H1 (cell line): ENCODE data around the gene PDE4B. TPM values are rescaled to one million over a fixed set of nuclear protein-coding genes. Genes with fewer than 3 reads are reported as not detected.

ENCODE experiments used
- CTCF ChIA-PET: fragments of 300-600 bp; sonication (Branson Sonifier 250); formaldehyde crosslinking; loops from one replicate; lab custom pipeline; 2021; ENCODE audit not compliant: partially characterized antibody; lab: Charles Lee
- POLR2A ChIA-PET: fragments of 300-600 bp; sonication (Branson Sonifier 250); formaldehyde crosslinking; loops from one replicate; lab custom pipeline; 2021; ENCODE audit warnings: inconsistent platforms; ENCODE audit not compliant: partially characterized antibody; lab: Charles Lee
- DNase-seq, 2 experiments: peaks; one replicate each; pipeline versions ENCODE4 v3.0.0 to v3.0.0-alpha.2; 2010 to 2022; ENCODE audit warnings: low spot score in 2 of 2, low read depth in 1 of 2, mixed read lengths in 1 of 2
- FAIRE-seq: peaks from 2 replicates; lab custom pipeline; 2011; peaks lifted over from hg19 to GRCh38; lab: Jason Lieb, UNC
- H2AFZ ChIP-seq: 2 replicates; pipeline ENCODE4 v1.8.1; 2012; ENCODE audit warnings: low read length, inconsistent platforms
- H2AK5ac ChIP-seq: 2 replicates; pipeline ENCODE4 v1.6.1; 2013; ENCODE audit warnings: low read depth, low read length
- H2BK120ac ChIP-seq: replicated peaks from 2 replicates; pipeline ENCODE3; 2013; ENCODE audit warnings: low read depth, low read length, inconsistent platforms
- H2BK12ac ChIP-seq: 2 replicates; pipeline ENCODE4 v1.6.1; 2013; ENCODE audit warnings: low read depth, low read length
- H2BK15ac ChIP-seq: 2 replicates; pipeline ENCODE4 v1.6.1; 2013; ENCODE audit warnings: low read length
- H2BK20ac ChIP-seq: 2 replicates; pipeline ENCODE4 v1.6.1; 2013; ENCODE audit warnings: low read length
- H2BK5ac ChIP-seq: 2 replicates; pipeline ENCODE4 v1.6.1; 2013; ENCODE audit warnings: low read depth, low read length
- H3K14ac ChIP-seq: 2 replicates; pipeline ENCODE4 v1.6.1; 2013; ENCODE audit warnings: inconsistent platforms; ENCODE audit not compliant: insufficient read length
- H3K18ac ChIP-seq: 2 replicates; pipeline ENCODE4 v1.6.1; 2013; ENCODE audit warnings: low read length; ENCODE audit errors: extremely low read depth
- H3K23ac ChIP-seq: 2 replicates; pipeline ENCODE4 v1.6.1; 2013; ENCODE audit warnings: inconsistent platforms; ENCODE audit not compliant: insufficient read length
- H3K23me2 ChIP-seq: 2 replicates; pipeline ENCODE4 v1.6.1; 2013; ENCODE audit warnings: low read depth, low read length
- H3K27ac ChIP-seq: 2 replicates; pipeline ENCODE4 v1.6.1; 2011; ENCODE audit warnings: low read depth, low read length, inconsistent platforms
- H3K27me3 ChIP-seq, 4 experiments: replicated peaks in 1 of 4; 1 replicate in 1 of 4; 2 replicates in 3 of 4; pipeline versions ENCODE4 v1.6.1 to v1.8.1; 2011 to 2013; ENCODE audit warnings: low read length in 3 of 4, mild to moderate bottlenecking in 3 of 4, inconsistent platforms in 2 of 4, mixed read lengths in 2 of 4, moderate library complexity in 1 of 4; ENCODE audit not compliant: control insufficient read depth in 3 of 4, insufficient read depth in 3 of 4; ENCODE audit errors: extremely low read depth in 1 of 4
- H3K36me3 ChIP-seq, 4 experiments: 2 replicates each; pipeline versions ENCODE4 v1.6.1 to v1.8.1; 2011 to 2013; ENCODE audit warnings: mild to moderate bottlenecking in 4 of 4, low read length in 3 of 4, moderate library complexity in 2 of 4, control low read depth in 1 of 4, inconsistent platforms in 1 of 4; ENCODE audit not compliant: insufficient read depth in 4 of 4, control insufficient read depth in 2 of 4
- H3K4ac ChIP-seq: replicated peaks from 2 replicates; pipeline ENCODE3; 2013; ENCODE audit warnings: low read length, low read depth, mixed read lengths, inconsistent platforms; ENCODE audit not compliant: insufficient read length
- H3K4me1 ChIP-seq, 4 experiments: replicated peaks in 1 of 4; 1 replicate in 1 of 4; 2 replicates in 3 of 4; pipeline versions ENCODE4 v1.6.1 to v1.8.1; 2011 to 2013; ENCODE audit warnings: low read length in 3 of 4, inconsistent platforms in 2 of 4, mixed read lengths in 1 of 4; ENCODE audit not compliant: insufficient read depth in 4 of 4, control insufficient read depth in 3 of 4
- H3K4me2 ChIP-seq, 2 experiments: 2 replicates each; pipeline versions ENCODE4 v1.6.1 to v1.8.1; 2011 to 2013; ENCODE audit warnings: low read depth in 2 of 2, low read length in 2 of 2, control low read depth in 1 of 2, inconsistent platforms in 1 of 2, mild to moderate bottlenecking in 1 of 2; ENCODE audit not compliant: insufficient read depth in 1 of 2
- H3K4me3 ChIP-seq, 4 experiments: fragments of 200-600, 300-600 bp in 1 of 4; sonication (generic), shearing (Covaris generic), sonication (Bioruptor Twin) in 1 of 4; 2 replicates each; pipeline versions ENCODE4 v1.5.1 to v1.8.1; 2011 to 2016; ENCODE audit warnings: low read length in 4 of 4, low read depth in 3 of 4, control low read depth in 2 of 4, inconsistent platforms in 2 of 4, mild to moderate bottlenecking in 2 of 4, mixed read lengths in 1 of 4, moderate library complexity in 1 of 4; ENCODE audit not compliant: insufficient read depth in 2 of 4; ENCODE audit errors: extremely low read depth in 1 of 4
- H3K56ac ChIP-seq: replicated peaks from 2 replicates; pipeline ENCODE3; 2013; ENCODE audit warnings: low read depth, mild to moderate bottlenecking, mixed read lengths, low read length, inconsistent platforms; ENCODE audit not compliant: insufficient read length
- H3K79me1 ChIP-seq: 2 replicates; pipeline ENCODE4 v1.6.1; 2013; ENCODE audit warnings: low read depth, low read length, control low read depth
- H3K79me2 ChIP-seq, 2 experiments: 2 replicates each; pipeline versions ENCODE4 v1.6.1 to v1.8.1; 2012 to 2013; ENCODE audit warnings: low read length in 2 of 2, mild to moderate bottlenecking in 2 of 2, inconsistent platforms in 1 of 2; ENCODE audit not compliant: insufficient read depth in 2 of 2, control insufficient read depth in 1 of 2
- H3K9ac ChIP-seq, 4 experiments: replicated peaks in 1 of 4; 1 replicate in 1 of 4; 2 replicates in 3 of 4; pipeline versions ENCODE4 v1.6.1 to v1.8.1; 2011 to 2013; ENCODE audit warnings: low read depth in 3 of 4, low read length in 3 of 4, control low read depth in 2 of 4, mild to moderate bottlenecking in 2 of 4, moderate library complexity in 2 of 4, inconsistent platforms in 1 of 4; ENCODE audit errors: extremely low read depth in 1 of 4
- H3K9me3 ChIP-seq, 2 experiments: 2 replicates each; pipeline versions ENCODE4 v1.6.1 to v1.8.1; 2012 to 2013; ENCODE audit warnings: mild to moderate bottlenecking in 2 of 2, moderate library complexity in 2 of 2, control low read depth in 1 of 2, inconsistent platforms in 1 of 2, low read depth in 1 of 2, low read length in 1 of 2, mixed read lengths in 1 of 2; ENCODE audit not compliant: insufficient read depth in 2 of 2
- H4K20me1 ChIP-seq, 2 experiments: replicated peaks in 1 of 2; 2 replicates each; pipeline versions ENCODE3 to v1.8.1; 2011 to 2013; ENCODE audit warnings: inconsistent platforms in 2 of 2, low read length in 2 of 2, mild to moderate bottlenecking in 1 of 2; ENCODE audit not compliant: insufficient read depth in 2 of 2, control insufficient read depth in 1 of 2
- H4K5ac ChIP-seq: 2 replicates; pipeline ENCODE4 v1.6.1; 2013; ENCODE audit warnings: low read length, low read depth, mixed read lengths, inconsistent platforms; ENCODE audit not compliant: insufficient read length
- H4K8ac ChIP-seq: 2 replicates; pipeline ENCODE4 v1.8.0; 2013; ENCODE audit warnings: mild to moderate bottlenecking, moderate library complexity, low read length, inconsistent platforms; ENCODE audit not compliant: insufficient read depth; ENCODE audit errors: extremely low read depth
- H4K91ac ChIP-seq: replicated peaks from 2 replicates; pipeline ENCODE3; 2013; ENCODE audit warnings: low read length, mixed read lengths, inconsistent platforms; ENCODE audit not compliant: insufficient read length
- BCL11A ChIP-seq, 2 experiments: IDR thresholded peaks; one replicate each; pipeline ENCODE4 v1.6.1; 2011; ENCODE audit warnings: low read depth in 2 of 2, low read length in 2 of 2, mild to moderate bottlenecking in 2 of 2
- CBX8 ChIP-seq: fragments of 300-800, 300-1000 bp; sonication (generic); IDR thresholded peaks from 2 replicates; pipeline ENCODE4 v1.7.1; 2016; ENCODE audit warnings: low read depth, low read length, borderline replicate concordance
- CHD1 ChIP-seq: IDR thresholded peaks from 2 replicates; pipeline ENCODE4 v1.6.1; 2012; ENCODE audit warnings: low read depth, low read length, improper control_type of control experiment
- HDAC6 ChIP-seq: IDR thresholded peaks from one replicate; pipeline ENCODE4 v1.7.1; 2012; ENCODE audit warnings: low read depth, mild to moderate bottlenecking, inconsistent platforms, low read length, moderate library complexity
- NANOG ChIP-seq: IDR thresholded peaks from 2 replicates; pipeline ENCODE4 v1.6.1; 2011; ENCODE audit warnings: low read length, low read depth, mild to moderate bottlenecking, inconsistent platforms; ENCODE audit not compliant: insufficient read depth, poor library complexity, severe bottlenecking
- NRF1 ChIP-seq: IDR thresholded peaks from 2 replicates; pipeline ENCODE4 v1.6.1; 2011; ENCODE audit warnings: mild to moderate bottlenecking, low read depth, low read length, improper control_type of control experiment
- RAD21 ChIP-seq, 2 experiments: IDR thresholded peaks in 1 of 2; conservative IDR thresholded peaks in 1 of 2; 2 replicates each; pipeline ENCODE4 v1.6.1; 2011; ENCODE audit warnings: low read depth in 2 of 2, low read length in 2 of 2, improper control_type of control experiment in 1 of 2, inconsistent platforms in 1 of 2, mild to moderate bottlenecking in 1 of 2, moderate library complexity in 1 of 2
- RXRA ChIP-seq: IDR thresholded peaks from 2 replicates; pipeline ENCODE4 v1.6.1; 2011; ENCODE audit warnings: low read depth, mild to moderate bottlenecking, low read length, moderate library complexity; ENCODE audit not compliant: insufficient read depth
- TCF12 ChIP-seq: IDR thresholded peaks from 2 replicates; pipeline ENCODE4 v1.6.1; 2011; ENCODE audit warnings: low read depth, mild to moderate bottlenecking, low read length
- ZNF274 ChIP-seq: IDR thresholded peaks from 2 replicates; pipeline ENCODE4 v1.7.0; 2012; ENCODE audit warnings: low read length, borderline replicate concordance; ENCODE audit errors: extremely low read depth
- WGBS, 2 experiments: shearing (Covaris generic) in 1 of 2; methylation state at CpG; one replicate each; pipeline versions ENCODE4 v1.1.6 to v1.1.7; 2013 to 2015; ENCODE audit warnings: low lambda C conversion rate in 2 of 2, mixed read lengths in 2 of 2, inconsistent platforms in 1 of 2, low coverage in 1 of 2, missing lambda C conversion rate in 1 of 2; ENCODE audit not compliant: insufficient replicate concordance in 2 of 2, insufficient coverage in 1 of 2, insufficient read length in 1 of 2; ENCODE audit errors: extremely low coverage in 1 of 2, missing lambda C conversion rate in 1 of 2; 5-methylcytosine and 5-hydroxymethylcytosine counted together
- polyA plus RNA-seq, 7 experiments: library from polyadenylated mRNA; depleted of rRNA in 3 of 7; stranded (reverse) in 5 of 7; unstranded in 2 of 7; fragments of >200 nt in 5 of 7; fragments of 200-250 nt in 2 of 7; gene quantifications; 1 replicate in 5 of 7; 2 replicates in 1 of 7; 4 replicates in 1 of 7; pipeline versions ENCODE4 v1.2.1 to v1.2.3, GENCODE V29; 2011 to 2013; ENCODE audit warnings: missing spikeins in 2 of 7, mixed read lengths in 2 of 7
- total RNA-seq: library from RNA; stranded (reverse); fragmentation: NEBNext Ultra II Directional; extraction: Animal tissue kit (Norgen Biotek cat#: 25700); gene quantifications from 2 replicates; pipeline ENCODE4 v1.2.1, GENCODE V29; 2021
- TF ChIP-seq, protein P1 (sequence below): IDR thresholded peaks from 2 replicates; pipeline ENCODE4 v1.6.1; 2011; ENCODE audit warnings: low read length, improper control_type of control experiment

Gene PDE4B
- total and polyA plus RNA-seq, 2 of the 8 experiments (the other 6 are each of a cell fraction or from before 2014, with no cell fraction given), result 5.0 to 15.1 TPM

DNA sequence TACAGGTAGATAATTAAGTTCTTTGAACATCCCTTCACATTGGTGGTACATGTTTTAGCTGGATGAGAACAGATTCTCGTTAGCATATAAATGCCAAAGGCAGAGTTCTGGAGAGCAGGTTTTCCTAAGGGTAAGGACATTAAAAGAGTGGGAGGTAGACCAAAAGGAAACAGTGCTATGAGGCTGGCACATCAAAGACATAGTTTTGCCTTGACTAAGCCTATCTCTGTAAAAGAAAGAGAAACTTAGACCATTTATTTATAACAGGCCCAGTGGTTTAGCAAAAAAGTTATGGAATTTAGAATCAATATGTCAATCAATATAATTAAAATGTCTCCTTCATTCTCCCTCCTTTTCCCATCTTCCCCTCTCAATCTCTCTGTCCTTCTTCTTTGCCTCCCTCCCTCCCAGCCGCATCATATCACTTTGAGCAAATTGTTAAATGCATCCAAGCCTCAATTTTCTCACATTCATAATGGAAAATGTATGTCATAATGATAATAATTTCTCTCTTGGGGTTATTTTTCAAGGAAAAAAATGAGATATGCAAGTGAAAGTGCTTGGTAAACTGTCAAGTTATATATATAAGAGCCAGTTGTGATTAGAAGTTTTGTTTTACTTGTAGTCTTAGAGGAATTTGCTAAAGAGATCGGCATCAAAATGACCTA, 531.4 kb downstream of the PDE4B start:
- ChIA-PET CTCF (interaction anchor here (1.2 kb wide), 1 partner anchor 122 kb away, joined by 5 read pairs; no protein-coding TSS in a partner anchor), POLR2A (no interaction called here)
- no peak overlapping the region for H4K5ac ChIP-seq
- H2BK5ac ChIP-seq, result no peak overlapping the region
- H4K91ac ChIP-seq, result no peak overlapping the region
- no peak overlapping the region for H2BK120ac ChIP-seq
- H3K18ac ChIP-seq, result no peak overlapping the region
- no peak overlapping the region for H4K8ac ChIP-seq
- H2BK15ac ChIP-seq, result no peak overlapping the region
- H2AFZ ChIP-seq, result no peak overlapping the region
- no peaks in the 10 kb centered on the region; a peak in 1 of 8 replicates for H3K36me3 ChIP-seq
- H4K20me1 ChIP-seq, result no peaks in the 10 kb centered on the region
- H3K4me3 ChIP-seq, result no peak overlapping the region
- no peak overlapping the region for H2BK20ac ChIP-seq
- no peak overlapping the region for H3K14ac ChIP-seq
- H3K27ac ChIP-seq, result no peak overlapping the region
- no peak overlapping the region for H3K9ac ChIP-seq
- peaks cover 0 to 1% (median 0%) of the 10 kb centered on the region in 4 experiments; a peak in 1 of 7 replicates for H3K27me3 ChIP-seq
- H3K4me2 ChIP-seq, result no peak overlapping the region; a peak in 1 of 4 replicates
- no peak for DNase-seq
- H3K23ac ChIP-seq, result no peak overlapping the region
- H3K79me1 ChIP-seq, result no peaks in the 10 kb centered on the region
- H2BK12ac ChIP-seq, result no peak overlapping the region
- no peak for FAIRE-seq
- H3K9me3 ChIP-seq, result no peaks in the 10 kb centered on the region
- WGBS, 2 experiments, result 95% methylated on average over 3 of the region's 3 CpGs; no CpG with 5 or more reads in 1 of the 2 experiments
- H3K4ac ChIP-seq, result no peak overlapping the region
- H3K56ac ChIP-seq, result no peak overlapping the region
- no peaks in the 10 kb centered on the region for H3K79me2 ChIP-seq
- H3K4me1 ChIP-seq, result no peaks in the 10 kb centered on the region
- H2AK5ac ChIP-seq, result no peak overlapping the region
- H3K23me2 ChIP-seq, result no peaks in the 10 kb centered on the region
- TF ChIP-seq NRF1 (no peak), ZNF274 (no peak), CBX8 (no peak), HDAC6 (no peak), RAD21 (IDR thresholded peaks at IDR 0.05 in 1 of 2, conservative IDR thresholded peaks at IDR 0.05 in 1 of 2; ENCODE audit: low read depth in 2 of 2, low read length in 2 of 2) (no peak), NANOG (no peak), TCF12 (no peak), BCL11A (IDR thresholded peaks at IDR 0.05; ENCODE audit: low read depth in 2 of 2, low read length in 2 of 2) (no peak), RXRA (no peak), CHD1 (no peak)
- TF ChIP-seq, protein P1, sequence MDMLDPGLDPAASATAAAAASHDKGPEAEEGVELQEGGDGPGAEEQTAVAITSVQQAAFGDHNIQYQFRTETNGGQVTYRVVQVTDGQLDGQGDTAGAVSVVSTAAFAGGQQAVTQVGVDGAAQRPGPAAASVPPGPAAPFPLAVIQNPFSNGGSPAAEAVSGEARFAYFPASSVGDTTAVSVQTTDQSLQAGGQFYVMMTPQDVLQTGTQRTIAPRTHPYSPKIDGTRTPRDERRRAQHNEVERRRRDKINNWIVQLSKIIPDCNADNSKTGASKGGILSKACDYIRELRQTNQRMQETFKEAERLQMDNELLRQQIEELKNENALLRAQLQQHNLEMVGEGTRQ, result no peak
